GF-D8 (cell line): Measurements from ENCODE around the gene FAIM2.
"Not testable (repeated sequence)": the region's sequence is repeated elsewhere in the genome, so short reads cannot be mapped to it uniquely, and the experiment has no call there.

Experiments
- DNase-seq: peaks from one replicate; lab custom pipeline; 2025; lab: John Stamatoyannopoulos, UW

FAIM2 gene

DNA sequence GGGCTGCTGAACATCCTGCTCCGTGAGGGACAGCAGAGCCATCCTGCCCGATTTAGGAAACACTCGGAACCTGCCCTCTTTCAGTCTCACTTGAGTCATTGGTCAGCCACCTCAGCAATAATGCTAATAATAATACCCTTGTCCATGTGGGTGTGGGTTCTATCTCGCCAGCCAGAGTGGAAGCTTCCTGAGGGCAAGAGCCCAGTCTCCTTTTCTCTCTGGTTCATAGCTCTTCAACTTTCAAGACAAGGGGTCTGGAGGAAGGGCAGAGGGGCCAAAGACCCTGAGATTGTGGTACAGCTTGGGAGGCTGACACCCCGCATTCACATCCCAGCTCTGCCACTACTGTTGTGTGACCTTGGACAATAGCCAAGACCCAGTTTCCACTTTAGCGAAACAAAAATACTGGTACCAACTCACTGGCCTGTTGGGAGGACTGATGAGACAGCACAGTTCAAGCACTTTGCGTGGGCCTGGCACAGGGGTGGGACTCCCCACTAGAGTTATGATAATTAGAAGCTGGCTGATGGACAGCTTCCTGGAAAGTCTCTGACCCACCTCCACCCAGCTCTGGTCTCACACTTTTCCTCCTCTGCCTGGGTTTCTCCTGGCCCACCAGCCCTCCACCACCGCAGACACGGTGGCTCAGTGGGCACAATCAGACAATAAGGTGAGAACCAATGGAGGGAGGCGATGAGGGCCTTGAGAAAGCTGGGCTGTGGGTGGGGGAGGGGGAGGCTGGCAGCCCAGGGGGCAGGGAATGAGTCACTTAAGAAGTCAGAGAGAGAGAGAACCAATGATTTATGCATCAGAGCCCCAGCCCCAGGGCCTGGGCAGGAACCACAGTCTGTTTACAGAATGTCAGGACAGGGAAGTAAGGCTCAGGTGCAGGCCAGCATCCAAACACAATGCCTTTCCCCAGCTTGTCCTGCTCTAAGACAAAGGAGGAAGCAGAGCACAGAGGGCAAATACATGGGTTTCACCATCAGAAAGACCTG, 9.6 kb downstream of the FAIM2 start:
- DNase-seq: no peak

GRCh38 chr12:49892732-49893317, 10.9 kb downstream of the FAIM2 start:
- no peak for DNase-seq

GRCh38 chr12:49892084-49892731, 11.5 kb downstream of the FAIM2 start:
- DNase-seq: no peak

- no peak for DNase-seq
These were observed 12.2 kb downstream of the FAIM2 start for GRCh38 chr12:49891476-49891875.

- no peak for DNase-seq
These were observed 12.7 kb downstream of the FAIM2 start for GRCh38 chr12:49891012-49891411.

- no peak for DNase-seq
These were observed 13.6 kb downstream of the FAIM2 start for GRCh38 chr12:49890096-49890461.

DNA sequence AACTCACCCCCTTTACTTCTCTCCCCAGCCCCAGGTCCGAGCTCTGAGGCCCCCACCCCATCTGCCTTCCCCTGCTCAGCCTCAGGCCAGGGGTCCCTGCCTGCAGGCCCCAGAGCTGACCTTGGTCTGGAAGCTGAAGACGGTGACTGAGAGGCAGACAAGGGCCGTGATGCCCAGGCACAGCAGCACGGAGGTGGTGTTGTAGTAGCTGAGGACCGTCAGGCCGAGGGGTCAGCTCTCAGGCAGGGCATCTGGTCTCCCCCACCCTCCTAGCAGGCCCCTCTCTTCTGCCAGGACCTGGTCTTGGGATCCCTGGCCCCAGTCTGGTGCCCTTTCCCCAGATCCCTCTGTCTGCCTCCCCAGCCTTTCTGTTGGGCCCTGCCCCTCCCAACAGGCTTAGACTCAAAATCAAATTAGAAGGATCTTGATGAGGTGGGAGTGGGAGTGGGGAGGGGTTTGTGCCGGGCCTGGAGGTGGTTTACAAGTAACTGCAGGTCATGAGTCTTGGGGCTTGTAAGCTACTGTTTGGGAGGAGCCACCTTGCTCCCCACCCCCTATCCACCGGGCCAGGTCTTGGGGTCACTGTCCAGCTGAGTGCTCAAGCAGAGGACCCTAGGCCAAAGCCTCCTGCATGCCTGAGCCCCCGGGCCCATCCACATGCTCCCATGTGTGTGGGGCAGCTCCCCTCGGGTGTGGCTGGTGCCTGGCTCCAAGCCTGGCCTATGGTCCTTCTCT, 14.2 kb downstream of the FAIM2 start:
- no peak for DNase-seq

- no peak for DNase-seq
These were observed 15.1 kb downstream of the FAIM2 start for GRCh38 chr12:49888461-49889151.

DNA sequence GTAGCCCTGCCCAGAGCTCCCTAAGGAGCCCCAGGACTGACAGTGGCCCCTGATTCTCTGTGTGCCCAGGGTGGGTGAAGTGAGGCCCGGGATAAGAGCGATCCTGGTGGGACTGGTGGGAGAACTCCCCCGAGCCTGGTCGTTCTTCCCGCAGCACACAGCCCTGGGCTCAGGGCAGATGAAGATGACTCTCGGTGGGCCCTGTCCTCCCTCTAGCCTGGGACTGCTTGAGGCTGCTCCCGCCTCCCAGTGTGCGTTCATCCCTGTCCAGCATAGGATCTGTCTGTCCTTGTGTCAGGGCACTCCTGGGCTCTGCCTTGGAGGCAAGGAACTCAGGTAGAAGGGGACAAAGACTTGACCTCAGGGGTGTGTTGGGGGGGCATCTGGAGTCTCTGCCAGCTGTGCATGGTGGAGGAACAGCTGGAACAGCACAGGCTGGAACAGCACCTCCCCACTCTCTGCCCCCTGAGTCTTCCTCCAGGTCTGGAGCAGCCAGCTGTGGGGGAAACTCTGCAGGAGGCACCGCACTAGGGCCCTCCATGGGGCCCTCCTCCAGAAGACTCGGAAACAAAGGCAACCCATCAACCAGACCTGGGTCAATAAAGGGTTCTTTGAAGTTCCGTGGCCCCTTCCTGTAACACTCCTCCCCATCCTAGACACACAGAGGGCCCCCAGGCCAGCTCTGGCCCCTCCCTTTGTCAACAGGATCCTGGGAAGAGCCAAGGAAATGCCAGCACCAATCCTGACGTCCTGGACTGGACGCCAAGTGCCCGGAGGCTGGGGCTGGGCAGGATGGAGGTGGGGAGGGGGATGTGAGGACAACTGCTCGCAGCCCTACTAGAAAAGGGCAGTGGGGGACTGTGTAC, 15.9 kb downstream of the FAIM2 start:
- DNase-seq: no peak

GRCh38 chr12:49887091-49887490, 16.6 kb downstream of the FAIM2 start:
- no peak for DNase-seq

DNA sequence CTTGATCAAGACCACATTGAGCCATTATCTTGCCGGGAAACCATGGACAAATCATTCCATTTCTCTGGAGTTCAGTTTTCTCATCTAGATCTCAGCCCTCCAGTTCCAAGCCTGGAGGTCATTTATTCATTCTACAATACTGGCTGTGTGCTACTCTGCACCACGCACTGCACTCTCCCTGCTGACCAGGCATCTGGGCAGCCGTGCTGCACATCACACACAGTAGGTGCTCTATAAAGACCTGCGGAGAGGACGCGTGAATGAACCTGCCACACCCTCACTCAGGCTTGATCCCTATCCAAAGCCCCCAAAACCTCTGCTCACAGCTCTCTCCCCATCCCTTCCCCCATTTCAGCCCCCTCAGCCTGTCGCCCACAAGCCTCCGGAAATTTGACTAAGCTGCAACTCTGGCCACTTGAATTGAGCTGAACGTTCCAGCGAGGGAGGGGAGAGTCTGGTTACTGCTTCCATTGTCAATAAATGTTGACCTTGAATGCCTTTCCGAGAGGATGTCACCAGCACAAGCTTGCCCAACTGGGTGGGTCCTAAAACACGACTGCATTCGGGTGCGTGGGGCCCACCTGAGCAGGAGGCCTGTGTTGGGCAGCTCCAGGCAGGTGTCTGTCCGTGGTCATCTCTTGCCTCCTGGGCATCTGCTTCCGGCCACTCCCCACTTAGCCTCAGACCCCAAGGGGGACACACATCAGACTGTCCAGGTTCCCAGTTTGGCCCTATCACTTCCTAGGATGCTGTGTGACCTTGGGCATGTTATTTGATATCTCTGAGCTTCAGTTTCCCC, 17.8 kb downstream of the FAIM2 start:
- DNase-seq: no peak

- DNase-seq: no peak
These were observed 18.6 kb downstream of the FAIM2 start for GRCh38 chr12:49885118-49885517.

DNA sequence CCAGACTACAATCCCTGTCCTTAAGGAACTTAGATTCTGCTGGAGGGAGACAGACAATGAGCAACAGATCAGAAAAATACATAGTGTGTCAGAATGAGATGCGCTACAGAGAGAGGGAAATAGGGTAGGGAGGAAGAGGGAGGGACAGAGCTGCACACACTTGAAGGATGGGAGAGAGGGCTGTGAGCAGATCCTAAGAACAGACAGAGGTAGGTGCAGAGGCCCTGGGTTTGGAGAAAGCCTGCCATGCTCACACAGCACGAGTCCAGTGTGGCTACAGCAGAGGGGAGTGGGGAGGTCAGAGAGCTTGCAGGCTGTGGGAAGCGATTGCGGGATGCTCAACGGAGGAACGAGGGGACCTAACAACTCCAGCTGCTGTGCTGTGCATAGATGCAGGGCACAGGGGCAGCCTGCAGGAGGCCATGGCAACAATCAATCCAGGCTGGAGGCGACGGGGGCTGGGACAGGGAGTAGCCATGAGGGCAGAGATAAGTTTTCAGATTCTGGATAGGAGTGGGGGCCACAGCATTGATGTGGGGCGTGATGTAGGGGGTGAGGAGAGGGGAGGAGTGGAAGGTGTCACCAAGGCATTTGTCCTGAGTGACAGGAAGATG, 20.7 kb downstream of the FAIM2 start:
- DNase-seq: no peak

DNA sequence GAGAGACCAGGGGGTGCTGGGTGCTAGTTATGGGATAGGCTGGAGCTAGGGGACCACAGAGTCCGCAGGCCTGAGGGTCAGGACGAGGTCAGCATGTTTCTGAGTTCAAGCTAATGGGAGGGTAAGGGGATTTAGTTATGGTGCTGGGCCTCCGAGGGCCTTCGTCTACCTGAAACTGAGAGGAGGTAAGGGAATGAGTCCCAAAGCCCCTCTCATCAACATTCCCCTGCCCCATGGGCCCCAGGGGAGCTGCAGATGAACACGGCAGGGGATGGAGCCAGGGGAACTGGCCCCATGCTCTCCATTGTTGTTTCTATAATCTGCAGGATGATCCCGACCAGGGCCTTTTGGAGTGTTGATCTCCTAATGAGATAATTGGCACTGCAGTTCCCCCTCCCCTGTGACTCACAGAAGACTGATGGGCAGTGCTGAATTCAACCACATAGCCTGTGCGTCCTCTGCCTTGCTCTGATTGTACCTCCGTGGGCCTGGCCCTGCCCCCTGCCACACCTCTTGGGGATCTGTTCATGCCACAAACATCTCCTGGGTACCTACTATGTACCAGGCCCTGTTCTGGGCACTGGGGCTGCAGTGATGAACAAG, 21.4 kb downstream of the FAIM2 start:
- no peak for DNase-seq

DNA sequence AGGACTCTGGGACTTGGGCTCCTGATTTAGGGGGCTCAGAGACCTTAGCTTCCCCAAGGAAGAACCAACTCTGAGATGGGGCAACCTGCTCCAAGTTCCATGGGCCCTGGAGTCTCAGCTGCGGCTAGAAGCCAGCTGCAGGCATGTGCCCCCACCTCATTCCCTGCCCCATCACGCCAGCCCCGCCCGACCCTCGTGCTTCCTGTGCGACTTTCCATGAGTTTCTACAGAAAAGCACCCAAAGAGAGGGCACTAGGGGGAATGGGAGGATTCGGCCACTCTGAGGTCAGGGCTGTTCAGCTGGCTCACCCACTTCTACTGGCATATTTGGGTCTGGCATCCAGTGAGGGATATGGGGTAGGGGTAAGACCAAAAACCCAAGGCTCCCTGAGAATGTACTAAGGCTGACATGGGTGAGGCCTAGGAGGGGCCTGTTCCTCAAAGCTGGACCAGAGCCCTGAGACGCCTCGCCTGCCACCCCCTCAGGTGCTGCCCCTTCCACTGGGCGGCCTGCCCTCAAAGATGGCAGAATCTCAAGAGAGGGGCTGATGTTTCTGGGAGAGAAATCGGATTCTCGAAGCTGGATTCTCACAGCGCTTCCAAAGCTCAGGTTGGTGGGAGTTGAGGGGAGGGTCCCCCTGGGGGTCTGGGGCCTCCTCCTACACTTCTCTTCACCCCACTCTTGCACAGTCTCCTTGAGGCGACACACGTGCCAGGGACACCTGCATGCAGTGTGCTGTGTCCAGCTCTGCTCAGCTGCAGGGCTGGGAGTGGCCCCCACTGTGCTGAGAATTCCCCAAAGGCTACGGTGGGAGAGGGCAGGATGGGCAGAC, 22.1 kb downstream of the FAIM2 start:
- DNase-seq: no peak

GRCh38 chr12:49880756-49881414, 22.8 kb downstream of the FAIM2 start:
- no peak for DNase-seq

GRCh38 chr12:49879065-49879464, 24.6 kb downstream of the FAIM2 start:
- DNase-seq: not testable (repeated sequence)
